Fibroblast of lung (primary cell): ENCODE data around the gene TCAF1. TPM values are rescaled to one million over a fixed set of nuclear protein-coding genes. Genes with fewer than 3 reads are reported as not detected.

Source experiments
- DNase-seq, 2 donors: peaks; one replicate each; pipeline versions ENCODE4 v3.0.0 to v3.0.0-alpha.2; 2010; ENCODE audit warnings: low read depth in 2 of 2
- H2AFZ ChIP-seq: 2 replicates; pipeline ENCODE4 v1.5.1; 2012; ENCODE audit warnings: low read length, control low read depth, inconsistent platforms
- H3K27ac ChIP-seq: 2 replicates; pipeline ENCODE4 v1.5.1; 2011; ENCODE audit warnings: low read length, control low read depth; ENCODE audit not compliant: insufficient read depth
- H3K27me3 ChIP-seq: 2 replicates; pipeline ENCODE4 v1.5.1; 2011; ENCODE audit warnings: mild to moderate bottlenecking, low read length; ENCODE audit not compliant: control insufficient read depth, insufficient read depth
- H3K36me3 ChIP-seq: 2 replicates; pipeline ENCODE4 v1.5.1; 2011; ENCODE audit warnings: low read length; ENCODE audit not compliant: control insufficient read depth, insufficient read depth
- H3K4me1 ChIP-seq: 2 replicates; pipeline ENCODE4 v1.5.1; 2011; ENCODE audit warnings: low read length; ENCODE audit not compliant: control insufficient read depth, insufficient read depth; ENCODE audit errors: extremely low read depth
- H3K4me2 ChIP-seq: 2 replicates; pipeline ENCODE4 v1.5.1; 2011; ENCODE audit warnings: low read length, control low read depth; ENCODE audit not compliant: insufficient read depth; ENCODE audit errors: extremely low read depth
- H3K4me3 ChIP-seq, 4 experiments: fragments of 200-600 bp in 1 of 4; sonication (generic) in 1 of 4; replicated peaks in 1 of 4; 2 replicates each; pipeline ENCODE4 v1.5.1; 2011 to 2016; ENCODE audit warnings: low read length in 4 of 4, low read depth in 3 of 4, mild to moderate bottlenecking in 3 of 4, control low read depth in 2 of 4, inconsistent platforms in 1 of 4, mixed read lengths in 1 of 4; ENCODE audit not compliant: insufficient read depth in 1 of 4; ENCODE audit errors: control extremely low read depth in 1 of 4
- H3K79me2 ChIP-seq: 2 replicates; pipeline ENCODE4 v1.5.1; 2012; ENCODE audit warnings: mild to moderate bottlenecking, low read length, inconsistent platforms; ENCODE audit not compliant: control insufficient read depth, insufficient read depth
- H3K9ac ChIP-seq: 2 replicates; pipeline ENCODE4 v1.5.1; 2011; ENCODE audit warnings: mild to moderate bottlenecking, low read length, control low read depth; ENCODE audit not compliant: insufficient read depth
- H3K9me3 ChIP-seq: 2 replicates; pipeline ENCODE4 v1.5.1; 2012; ENCODE audit warnings: low read depth, low read length; ENCODE audit not compliant: control insufficient read depth, insufficient read depth
- H4K20me1 ChIP-seq: 2 replicates; pipeline ENCODE4 v1.5.1; 2011; ENCODE audit warnings: low read length; ENCODE audit not compliant: control insufficient read depth, insufficient read depth; ENCODE audit errors: extremely low read depth
- CTCF ChIP-seq, 2 donors: IDR thresholded peaks in 1 of 2; conservative IDR thresholded peaks in 1 of 2; 1 replicate in 1 of 2; 2 replicates in 1 of 2; pipeline ENCODE4 v1.5.1; 2011 to 2012; ENCODE audit warnings: low read length in 2 of 2, control low read depth in 1 of 2, inconsistent platforms in 1 of 2, low read depth in 1 of 2, mild to moderate bottlenecking in 1 of 2
- EZH2 ChIP-seq: IDR thresholded peaks from 2 replicates; pipeline ENCODE4 v1.5.1; 2012; ENCODE audit warnings: low read length, control low read depth, mild to moderate bottlenecking; ENCODE audit errors: missing control alignments
- polyA plus RNA-seq, 2 donors: library from polyadenylated mRNA; depleted of rRNA in 1 of 2; stranded (reverse) in 1 of 2; unstranded in 1 of 2; fragments of >200 nt; gene quantifications; 2 replicates each; pipeline ENCODE4 v1.2.1, GENCODE V29; 2011 to 2012; ENCODE audit warnings: missing spikeins in 1 of 2
- total RNA-seq: library from RNA; depleted of rRNA; stranded (reverse); fragments of >200 nt; gene quantifications from 2 replicates; pipeline ENCODE4 v1.2.1, GENCODE V29; 2014

Gene TCAF1
- total and polyA plus RNA-seq, 2 donors (not counting 1 experiment from before 2014, with no cell fraction given) = 61.2 to 65.6 TPM

- H3K79me2 ChIP-seq = peaks cover 52% of the 10 kb centered on the region
- no peak overlapping the region for H3K4me3 ChIP-seq
- no peaks in the 10 kb centered on the region for H3K9me3 ChIP-seq
- no peaks in the 10 kb centered on the region for H3K36me3 ChIP-seq
- no peak overlapping the region for H2AFZ ChIP-seq
- no peaks in the 10 kb centered on the region for H3K27me3 ChIP-seq
- H3K27ac ChIP-seq = no peak overlapping the region
- no peak overlapping the region for H3K9ac ChIP-seq
- H4K20me1 ChIP-seq = no peaks in the 10 kb centered on the region
- peaks cover 3% of the 10 kb centered on the region for H3K4me1 ChIP-seq
- H3K4me2 ChIP-seq = no peak overlapping the region
- no peak for DNase-seq
- TF ChIP-seq EZH2 (no peak), CTCF (conservative IDR thresholded peaks at IDR 0.05 in 1 of 2, IDR thresholded peaks at IDR 0.05 in 1 of 2; ENCODE audit: low read depth in 1 of 2, low read length in 2 of 2) (no peak)
Observed at GRCh38 chr7:143898810-143899209, 3.2 kb downstream of the TCAF1 start.

GRCh38 chr7:143896667-143897066 is 5.3 kb downstream of the TCAF1 start:
- Histone ChIP-seq H4K20me1 (no peaks in the 10 kb centered on the region), H3K27ac (no peak overlapping the region), H3K4me2 (no peak overlapping the region), H3K79me2 (peaks cover 56% of the 10 kb centered on the region), H3K9ac (no peak overlapping the region), H2AFZ (no peak overlapping the region), H3K27me3 (no peaks in the 10 kb centered on the region), H3K4me3 (no peak overlapping the region), H3K4me1 (peaks cover 3% of the 10 kb centered on the region), H3K36me3 (no peaks in the 10 kb centered on the region), H3K9me3 (no peaks in the 10 kb centered on the region)
- TF ChIP-seq CTCF (conservative IDR thresholded peaks at IDR 0.05 in 1 of 2, IDR thresholded peaks at IDR 0.05 in 1 of 2; ENCODE audit: low read depth in 1 of 2, low read length in 2 of 2) (no peak), EZH2 (no peak)
- DNase-seq = no peak

- DNase-seq = peak; percentile 40 to 62
- H3K4me2 ChIP-seq = no peak overlapping the region
- peaks cover 3% of the 10 kb centered on the region for H3K36me3 ChIP-seq
Observed at GRCh38 chr7:143892527-143893300, 9.3 kb downstream of the TCAF1 start.

More at GRCh38 chr7:143892527-143893300, 9.3 kb downstream of the TCAF1 start:
- Histone ChIP-seq H3K4me1 (no peaks in the 10 kb centered on the region), H3K4me3 (no peak overlapping the region), H3K27ac (no peak overlapping the region), H4K20me1 (no peaks in the 10 kb centered on the region), H3K27me3 (no peaks in the 10 kb centered on the region), H3K9me3 (no peaks in the 10 kb centered on the region), H3K9ac (no peak overlapping the region), H3K79me2 (peaks cover 40% of the 10 kb centered on the region), H2AFZ (no peak overlapping the region)
- TF ChIP-seq EZH2 = no peak
- peak in 1 of 2 donors; percentile 55 for TF ChIP-seq CTCF (conservative IDR thresholded peaks at IDR 0.05 in 1 of 2, IDR thresholded peaks at IDR 0.05 in 1 of 2; ENCODE audit: low read depth in 1 of 2, low read length in 2 of 2)
